ENCODE results near the gene GAB3.

DNA sequence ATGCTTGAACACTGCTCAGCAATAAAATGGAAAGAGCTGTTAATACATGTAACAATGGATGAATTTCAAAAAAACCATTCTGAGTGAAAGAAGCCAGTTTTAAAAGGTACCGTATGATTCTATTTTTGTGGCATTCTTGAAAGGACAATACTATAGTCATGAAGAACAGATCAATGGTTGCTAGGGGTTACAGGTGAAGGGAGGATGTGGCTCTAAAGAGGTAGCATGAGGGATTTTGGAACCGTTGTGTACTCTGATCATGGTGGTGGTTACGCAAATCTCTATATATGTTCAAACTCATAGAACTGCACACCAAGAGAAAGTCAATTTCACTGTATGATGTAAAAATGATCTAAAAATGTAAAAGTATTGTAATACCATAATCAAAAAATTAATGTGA lies 57.5 kb downstream of the GAB3 start:
- TF ChIP-seq CEBPB (IDR thresholded peaks at IDR 0.05; ENCODE audit: low read depth, low read length) (no peak), POLR2A (IDR thresholded peaks at IDR 0.05; ENCODE audit: low read depth, low read length) (no peak), SMC3 (IDR thresholded peaks at IDR 0.05; ENCODE audit: low read depth, low read length) (no peak)
- TF ChIP-seq, protein P1, sequence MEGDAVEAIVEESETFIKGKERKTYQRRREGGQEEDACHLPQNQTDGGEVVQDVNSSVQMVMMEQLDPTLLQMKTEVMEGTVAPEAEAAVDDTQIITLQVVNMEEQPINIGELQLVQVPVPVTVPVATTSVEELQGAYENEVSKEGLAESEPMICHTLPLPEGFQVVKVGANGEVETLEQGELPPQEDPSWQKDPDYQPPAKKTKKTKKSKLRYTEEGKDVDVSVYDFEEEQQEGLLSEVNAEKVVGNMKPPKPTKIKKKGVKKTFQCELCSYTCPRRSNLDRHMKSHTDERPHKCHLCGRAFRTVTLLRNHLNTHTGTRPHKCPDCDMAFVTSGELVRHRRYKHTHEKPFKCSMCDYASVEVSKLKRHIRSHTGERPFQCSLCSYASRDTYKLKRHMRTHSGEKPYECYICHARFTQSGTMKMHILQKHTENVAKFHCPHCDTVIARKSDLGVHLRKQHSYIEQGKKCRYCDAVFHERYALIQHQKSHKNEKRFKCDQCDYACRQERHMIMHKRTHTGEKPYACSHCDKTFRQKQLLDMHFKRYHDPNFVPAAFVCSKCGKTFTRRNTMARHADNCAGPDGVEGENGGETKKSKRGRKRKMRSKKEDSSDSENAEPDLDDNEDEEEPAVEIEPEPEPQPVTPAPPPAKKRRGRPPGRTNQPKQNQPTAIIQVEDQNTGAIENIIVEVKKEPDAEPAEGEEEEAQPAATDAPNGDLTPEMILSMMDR (conservative IDR thresholded peaks at IDR 0.05; ENCODE audit: low read depth, low read length): no peak
